Transverse colon (tissue), 4 donors: Measurements from ENCODE around the gene C1QTNF12. TPM values are rescaled to one million over a fixed set of nuclear protein-coding genes. Genes with fewer than 3 reads are reported as not detected.

ENCODE experiments used
- DNase-seq: peaks from one replicate; pipeline ENCODE4 v3.0.0-alpha.2; 2019
- H3K27ac ChIP-seq, 4 donors: fragments of 200-600 bp; sonication (generic); 2 replicates each; pipeline ENCODE4 v1.5.1; 2016 to 2018; ENCODE audit warnings: inconsistent platforms in 4 of 4
- H3K27me3 ChIP-seq: fragments of 200-600 bp; sonication (generic); 2 replicates; pipeline ENCODE4 v1.5.1; 2017; ENCODE audit warnings: inconsistent platforms
- H3K36me3 ChIP-seq, 4 donors: fragments of 200-600 bp; sonication (generic); 2 replicates each; pipeline ENCODE4 v1.5.1; 2017 to 2019; ENCODE audit warnings: inconsistent platforms in 4 of 4
- H3K4me1 ChIP-seq, 4 donors: fragments of 200-600 bp; sonication (generic); 2 replicates each; pipeline ENCODE4 v1.5.1; 2017 to 2020; ENCODE audit warnings: inconsistent platforms in 4 of 4
- H3K4me3 ChIP-seq, 4 donors: fragments of 200-600 bp; sonication (generic); 1 replicate in 1 of 4; 2 replicates in 3 of 4; pipeline versions ENCODE4 v1.5.1 to v1.6.1; 2017 to 2019; ENCODE audit warnings: inconsistent platforms in 4 of 4
- H3K9me3 ChIP-seq, 2 donors: fragments of 200-600 bp; sonication (generic); 2 replicates each; pipeline ENCODE4 v1.5.1; 2017 to 2019; ENCODE audit warnings: inconsistent platforms in 2 of 2
- EP300 ChIP-seq: sonication (generic); formaldehyde crosslinking; IDR thresholded peaks from one replicate; pipeline ENCODE4 v1.6.1; 2017; ENCODE audit warnings: antibody characterized with exemption, low read depth
- POLR2A ChIP-seq: fragments of 450-650 bp; IDR thresholded peaks from one replicate; pipeline ENCODE4 v1.6.1; 2016; ENCODE audit warnings: antibody characterized with exemption, mild to moderate bottlenecking, moderate library complexity
- POLR2AphosphoS5 ChIP-seq, 3 donors: sonication (generic); formaldehyde crosslinking; IDR thresholded peaks; one replicate each; pipeline ENCODE4 v1.6.1; 2016; ENCODE audit warnings: antibody characterized with exemption in 3 of 3
- WGBS, 2 donors: methylation state at CpG; one replicate each; pipeline ENCODE4 v1.1.5; 2018; ENCODE audit warnings: low coverage in 1 of 2; 5-methylcytosine and 5-hydroxymethylcytosine counted together
- in situ Hi-C, 4 donors: fragments of 200-750 bp; cut with MboI; loops; one replicate each; pipeline versions ENCODE4 v1.15.0 to v1.15.1; 2017; ENCODE audit warnings: low sequenced_read_pairs in 3 of 4, low pct_ligation_motif_present in 1 of 4, low pct_unique_long_range_greater_than_20kb in 1 of 4
- intact Hi-C: fragments of 100-400 bp; cut with DNase I; formaldehyde crosslinking; loops from one replicate; pipeline ENCODE4 v1.15.1; 2023; ENCODE audit warnings: low total_unique reads
- total RNA-seq, 4 donors: library from RNA; depleted of rRNA; stranded (reverse); fragments of >200 nt; gene quantifications; one replicate each; pipeline ENCODE4 v1.1.0, GENCODE V29; 2016
- TF ChIP-seq, protein P1 (sequence below), 5 experiments: fragments of 200-600 bp in 3 of 5; fragments of 450-650 bp in 2 of 5; sonication (generic) in 3 of 5; IDR thresholded peaks; 1 replicate in 2 of 5; 2 replicates in 3 of 5; pipeline ENCODE4 v1.5.1; 2016 to 2017; ENCODE audit warnings: antibody characterized with exemption in 5 of 5, inconsistent platforms in 3 of 5, mild to moderate bottlenecking in 2 of 5, moderate library complexity in 1 of 5

Gene C1QTNF12
- total RNA-seq, 4 donors from 2014 or later, result 11.9 to 52.8 (median 15.7) TPM; not detected in 1

DNA sequence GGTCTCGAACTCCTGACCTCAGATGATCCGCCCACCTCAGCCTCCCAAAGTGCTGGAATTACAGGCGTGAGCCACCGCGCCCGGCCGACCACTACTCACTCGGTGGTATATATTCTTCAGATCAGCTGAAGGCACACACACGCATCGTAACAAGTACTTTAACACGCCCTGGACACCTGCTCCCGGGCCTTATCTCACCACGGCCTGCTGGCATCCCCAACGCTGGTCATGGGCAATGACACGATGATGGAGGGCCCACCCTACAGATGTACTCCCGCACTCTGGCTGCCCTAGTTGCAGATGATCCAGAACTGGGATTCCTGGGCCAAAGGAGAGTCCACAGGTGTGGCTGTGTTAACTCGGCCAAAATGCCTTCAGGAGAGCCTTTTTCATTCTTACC lies 15.5 kb upstream of the C1QTNF12 start:
- H3K27me3 ChIP-seq, result no peaks in the 10 kb centered on the region
- TF ChIP-seq POLR2A, result no peak
- TF ChIP-seq POLR2AphosphoS5 (IDR thresholded peaks at IDR 0.05), result no peak
- no peak for TF ChIP-seq EP300
- TF ChIP-seq, protein P1, sequence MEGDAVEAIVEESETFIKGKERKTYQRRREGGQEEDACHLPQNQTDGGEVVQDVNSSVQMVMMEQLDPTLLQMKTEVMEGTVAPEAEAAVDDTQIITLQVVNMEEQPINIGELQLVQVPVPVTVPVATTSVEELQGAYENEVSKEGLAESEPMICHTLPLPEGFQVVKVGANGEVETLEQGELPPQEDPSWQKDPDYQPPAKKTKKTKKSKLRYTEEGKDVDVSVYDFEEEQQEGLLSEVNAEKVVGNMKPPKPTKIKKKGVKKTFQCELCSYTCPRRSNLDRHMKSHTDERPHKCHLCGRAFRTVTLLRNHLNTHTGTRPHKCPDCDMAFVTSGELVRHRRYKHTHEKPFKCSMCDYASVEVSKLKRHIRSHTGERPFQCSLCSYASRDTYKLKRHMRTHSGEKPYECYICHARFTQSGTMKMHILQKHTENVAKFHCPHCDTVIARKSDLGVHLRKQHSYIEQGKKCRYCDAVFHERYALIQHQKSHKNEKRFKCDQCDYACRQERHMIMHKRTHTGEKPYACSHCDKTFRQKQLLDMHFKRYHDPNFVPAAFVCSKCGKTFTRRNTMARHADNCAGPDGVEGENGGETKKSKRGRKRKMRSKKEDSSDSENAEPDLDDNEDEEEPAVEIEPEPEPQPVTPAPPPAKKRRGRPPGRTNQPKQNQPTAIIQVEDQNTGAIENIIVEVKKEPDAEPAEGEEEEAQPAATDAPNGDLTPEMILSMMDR (IDR thresholded peaks at IDR 0.05), result no peak
- WGBS, 2 donors, result 93 to 94% methylated on average over 3 to 17 of the region's 17 CpGs
- H3K36me3 ChIP-seq, result peaks cover 0 to 24% (median 3%) of the 10 kb centered on the region in 4 donors
- no peaks in the 10 kb centered on the region for H3K4me1 ChIP-seq
- no peak overlapping the region for H3K4me3 ChIP-seq
- intact Hi-C loops (no loop called here), in situ Hi-C loops (loop anchor here in 2 of 4 donors (10.0 to 25.0 kb wide), 2 partner anchors 147 to 150 kb away; partner anchors contain the start of gene C1orf159 (in 2 of the 2))
- H3K9me3 ChIP-seq, result no peaks in the 10 kb centered on the region
- no peak overlapping the region for H3K27ac ChIP-seq
- no peak for DNase-seq

DNA sequence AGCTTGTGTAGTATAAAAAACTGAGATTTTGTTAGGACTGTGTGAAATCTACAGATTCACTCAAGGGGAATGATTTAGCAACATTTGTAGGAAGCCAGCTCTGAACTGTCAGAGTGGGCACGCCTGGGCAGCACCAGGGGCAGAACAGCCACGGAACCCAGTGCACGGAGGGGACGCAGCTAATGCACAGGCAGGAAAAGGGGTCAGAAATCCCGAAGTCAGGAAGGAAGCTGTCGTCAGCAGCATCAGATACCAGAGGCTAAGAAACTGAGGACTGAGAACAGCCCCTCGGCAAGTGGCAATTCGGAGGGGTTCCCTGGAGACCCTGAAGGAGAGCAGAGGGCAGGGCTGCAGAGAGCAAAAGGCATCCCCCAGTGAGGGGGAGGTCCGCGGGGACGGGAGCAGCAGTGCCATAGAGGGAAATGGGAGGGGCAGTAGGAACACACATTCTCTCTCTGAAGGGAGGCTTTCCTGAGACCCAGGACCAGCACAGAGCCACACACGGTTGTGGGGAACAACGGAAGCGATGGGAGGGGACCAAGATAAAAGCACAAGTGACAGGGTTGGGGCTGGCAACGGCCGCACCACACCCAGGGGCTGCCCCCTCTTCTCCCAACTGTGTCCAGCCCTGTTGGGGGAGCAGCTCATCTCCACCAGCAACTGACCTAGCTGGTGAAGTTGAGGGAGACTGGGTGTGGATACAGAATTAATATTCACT lies 14.5 kb upstream of the C1QTNF12 start:
- Histone ChIP-seq H3K36me3 (peaks cover 0 to 24% (median 6%) of the 10 kb centered on the region in 4 donors), H3K4me3 (no peak overlapping the region), H3K27me3 (no peaks in the 10 kb centered on the region), H3K4me1 (no peaks in the 10 kb centered on the region), H3K27ac (no peak overlapping the region), H3K9me3 (no peaks in the 10 kb centered on the region)
- DNase-seq, result no peak
- WGBS, 2 donors, result 60 to 75% methylated on average over 2 to 16 of the region's 16 CpGs
- in situ Hi-C loops (loop anchor here in 2 of 4 donors (10.0 to 25.0 kb wide), 2 partner anchors 146 to 149 kb away; partner anchors contain the start of gene C1orf159 (in 2 of the 2)), intact Hi-C loops (no loop called here)
- TF ChIP-seq POLR2AphosphoS5 (IDR thresholded peaks at IDR 0.05), result no peak
- TF ChIP-seq EP300, result no peak
- TF ChIP-seq POLR2A, result no peak
- TF ChIP-seq, protein P1 (IDR thresholded peaks at IDR 0.05), result no peak

DNA sequence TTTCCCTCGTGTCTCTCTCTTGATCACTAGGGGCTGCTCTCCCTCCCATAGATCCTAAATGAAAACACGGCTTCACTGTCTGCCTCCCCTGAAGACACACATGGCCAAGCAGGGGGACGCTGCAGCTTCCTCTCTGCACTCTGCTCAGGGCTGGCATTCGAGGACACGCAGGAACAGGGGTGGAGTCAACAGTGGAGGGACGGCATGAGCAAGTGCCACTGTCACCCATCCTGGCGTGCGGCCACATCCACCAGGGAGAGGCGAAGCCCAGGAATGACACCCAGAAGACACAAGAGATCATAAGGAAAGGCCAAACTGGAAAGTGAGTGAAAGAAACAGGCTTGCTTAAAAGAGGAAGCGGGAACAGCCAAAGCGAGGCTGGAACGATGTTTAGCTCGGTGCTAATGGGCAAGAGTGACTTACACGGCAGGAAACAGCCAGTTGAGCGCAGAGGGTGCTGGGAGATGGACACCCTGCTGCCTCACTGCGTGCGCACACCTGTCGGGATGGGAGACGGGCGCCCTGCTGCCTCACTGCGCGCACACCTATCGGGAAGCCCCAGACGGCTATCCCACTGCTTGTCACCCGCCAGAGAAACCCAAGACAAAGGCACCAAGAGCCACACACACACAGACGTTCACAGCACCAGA lies 13.6 kb upstream of the C1QTNF12 start:
- TF ChIP-seq, protein P1 (IDR thresholded peaks at IDR 0.05), result no peak
- TF ChIP-seq POLR2AphosphoS5 (IDR thresholded peaks at IDR 0.05) (no peak), EP300 (no peak), POLR2A (no peak)
- H3K4me1 ChIP-seq, result no peaks in the 10 kb centered on the region
- intact Hi-C loops, result no loop called here
- no peak for DNase-seq
- H3K36me3 ChIP-seq, result peaks cover 0 to 29% (median 7%) of the 10 kb centered on the region in 4 donors
- no peaks in the 10 kb centered on the region for H3K27me3 ChIP-seq
- 70 to 79% methylated on average over 2 to 26 of the region's 26 CpGs for WGBS, 2 donors
- no peaks in the 10 kb centered on the region for H3K9me3 ChIP-seq
- H3K4me3 ChIP-seq, result no peak overlapping the region
- in situ Hi-C loops, result loop anchor here in 2 of 4 donors (10.0 to 25.0 kb wide), 2 partner anchors 145 to 148 kb away; partner anchors contain the start of gene C1orf159 (in 2 of the 2)
- H3K27ac ChIP-seq, result no peak overlapping the region

- Histone ChIP-seq H3K36me3 (peaks cover 0 to 34% (median 9%) of the 10 kb centered on the region in 4 donors), H3K27me3 (no peaks in the 10 kb centered on the region), H3K4me1 (no peaks in the 10 kb centered on the region), H3K4me3 (no peak overlapping the region), H3K9me3 (no peaks in the 10 kb centered on the region), H3K27ac (no peak overlapping the region)
- TF ChIP-seq EP300 (no peak), POLR2AphosphoS5 (IDR thresholded peaks at IDR 0.05) (no peak), POLR2A (no peak)
- TF ChIP-seq, protein P1 (IDR thresholded peaks at IDR 0.05), result no peak
- in situ Hi-C loops, result loop anchor here in 1 of 4 donors (25.0 kb wide), 1 partner anchor 147 kb away; the partner anchor contains the start of gene C1orf159
- 96% methylated on average over 18 of the region's 18 CpGs; no CpG with 5 or more reads in 1 of the 2 donors for whole genome bisulfite sequencing, 2 donors
- intact Hi-C loops, result no loop called here
- DNase-seq, result no peak
Measured at GRCh38 chr1:1259540-1259939, 13.0 kb upstream of the C1QTNF12 start.
